NCI-H2196 (cell line): ENCODE results near the gene ASXL3.

Experiments used
- DNase-seq: peaks from one replicate; lab custom pipeline; 2025; ENCODE audit not compliant: unreplicated experiment; lab: John Stamatoyannopoulos, UW

The ASXL3 gene

DNA sequence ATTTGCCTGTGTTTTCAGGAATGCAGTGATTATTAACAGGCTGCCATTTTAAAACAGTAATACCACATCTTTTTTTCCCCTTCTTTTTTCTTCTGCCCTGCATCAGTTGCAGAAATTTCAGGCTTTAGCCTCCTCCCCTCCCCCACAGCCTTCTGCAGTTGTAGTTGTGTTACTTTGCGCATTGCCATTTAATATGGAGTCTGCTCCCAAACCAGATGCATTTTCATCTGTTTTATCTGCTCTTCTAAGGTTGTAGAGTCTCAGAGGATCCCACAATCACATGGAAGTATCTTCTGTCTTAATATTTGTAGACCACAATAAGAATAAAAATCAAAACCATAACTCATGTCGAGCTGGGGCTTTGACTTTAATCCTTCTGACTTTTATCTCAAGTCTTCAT, 3.8 kb downstream of the ASXL3 start:
- peak; percentile 54 for DNase-seq

- no peak for DNase-seq
Observed at GRCh38 chr18:33583901-33584300, 5.9 kb downstream of the ASXL3 start.

GRCh38 chr18:33584548-33585430, 6.8 kb downstream of the ASXL3 start:
- peak; percentile 72 for DNase-seq

GRCh38 chr18:33585431-33585775, 7.4 kb downstream of the ASXL3 start:
- peak; percentile 69 for DNase-seq

DNA sequence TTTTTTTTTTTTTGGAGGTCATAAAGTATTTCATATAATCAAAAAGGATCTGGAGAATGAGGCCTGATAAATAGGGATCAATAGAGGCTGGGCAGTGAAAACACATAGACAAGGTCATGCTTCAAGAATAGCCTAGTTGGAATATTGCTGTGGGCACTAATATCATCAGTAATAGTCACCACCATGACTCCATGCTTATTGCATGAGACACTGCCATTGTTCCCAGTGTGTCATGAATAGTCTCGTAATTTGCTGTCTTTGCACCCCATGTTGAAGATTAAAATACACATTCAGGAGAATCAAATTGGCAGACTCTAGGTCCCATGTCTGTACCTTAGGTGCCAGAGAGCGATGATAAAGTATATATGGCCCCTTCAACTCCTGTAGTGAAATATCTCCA, 10.3 kb downstream of the ASXL3 start:
- DNase-seq = no peak

GRCh38 chr18:33593261-33593660, 15.2 kb downstream of the ASXL3 start:
- no peak for DNase-seq

- no peak for DNase-seq
Observed at GRCh38 chr18:33594799-33595198, 16.8 kb downstream of the ASXL3 start.

DNA sequence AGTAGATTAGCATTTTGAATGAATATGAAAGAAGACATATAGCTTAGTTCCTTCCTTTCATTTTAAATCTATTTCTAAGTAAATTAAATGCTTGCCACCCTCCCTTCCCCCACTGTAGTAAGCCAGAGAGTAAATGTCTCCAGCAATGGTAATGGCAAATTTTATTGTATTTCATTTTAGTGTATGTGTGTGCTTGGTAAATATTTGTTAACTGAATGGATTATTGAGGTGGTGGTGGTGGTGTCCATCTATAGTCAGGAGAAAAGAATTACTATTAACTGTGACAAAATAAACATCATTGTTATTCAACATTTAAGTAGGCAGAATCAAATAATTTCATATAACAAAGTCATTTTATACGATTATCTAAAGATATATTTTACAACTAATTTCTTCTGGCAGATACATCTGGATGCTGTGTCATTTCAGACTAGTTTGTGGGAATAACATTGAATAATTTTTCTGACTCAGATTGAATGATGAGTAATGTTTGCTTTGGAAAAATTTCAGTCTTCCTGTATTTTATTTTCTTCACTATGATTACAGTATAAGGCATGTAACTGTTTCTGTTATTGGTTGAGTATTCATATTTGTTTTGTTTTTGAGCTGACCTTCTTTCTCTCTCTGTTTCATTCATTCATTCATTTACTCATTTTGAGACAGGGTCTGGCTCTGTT, 18.3 kb downstream of the ASXL3 start:
- DNase-seq = no peak

DNA sequence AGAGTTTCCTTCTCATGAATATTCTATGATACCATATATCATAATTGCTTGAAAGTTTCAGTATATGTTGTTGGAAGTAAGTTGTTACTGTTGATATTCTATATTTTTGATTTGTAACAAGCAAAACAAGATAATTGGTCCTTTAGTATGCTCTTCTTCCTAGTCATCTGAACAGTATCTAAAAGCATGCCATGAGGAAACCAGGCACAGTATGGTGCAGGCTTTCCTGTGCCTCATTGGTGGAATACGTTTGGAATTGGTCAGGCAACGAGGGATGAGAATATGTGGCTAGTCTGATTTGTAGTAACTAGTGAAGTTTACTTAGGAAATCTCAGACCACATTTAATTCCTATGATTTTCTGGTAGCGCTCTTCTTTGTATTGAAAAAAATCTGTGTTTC, 22.8 kb downstream of the ASXL3 start:
- no peak for DNase-seq

DNA sequence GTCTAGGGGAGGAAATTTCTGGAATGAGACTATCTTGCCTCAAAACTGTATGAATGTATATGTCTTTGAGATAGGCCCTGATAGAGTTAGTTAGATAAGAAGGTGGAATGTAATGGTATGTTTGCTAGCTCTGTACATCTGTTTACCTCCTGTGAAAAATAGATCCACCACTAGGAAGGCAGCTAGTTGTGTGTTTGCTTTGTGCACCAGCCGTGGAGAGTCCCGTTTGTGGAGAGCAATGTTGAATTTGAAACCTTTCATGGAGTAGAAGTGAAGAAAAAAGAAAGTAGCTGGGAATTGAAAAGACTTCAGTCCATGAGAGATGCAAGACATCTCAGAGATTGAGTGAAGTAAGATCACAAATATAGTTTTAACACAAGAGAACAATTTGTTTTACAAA, 25.4 kb downstream of the ASXL3 start:
- DNase-seq = no peak

DNA sequence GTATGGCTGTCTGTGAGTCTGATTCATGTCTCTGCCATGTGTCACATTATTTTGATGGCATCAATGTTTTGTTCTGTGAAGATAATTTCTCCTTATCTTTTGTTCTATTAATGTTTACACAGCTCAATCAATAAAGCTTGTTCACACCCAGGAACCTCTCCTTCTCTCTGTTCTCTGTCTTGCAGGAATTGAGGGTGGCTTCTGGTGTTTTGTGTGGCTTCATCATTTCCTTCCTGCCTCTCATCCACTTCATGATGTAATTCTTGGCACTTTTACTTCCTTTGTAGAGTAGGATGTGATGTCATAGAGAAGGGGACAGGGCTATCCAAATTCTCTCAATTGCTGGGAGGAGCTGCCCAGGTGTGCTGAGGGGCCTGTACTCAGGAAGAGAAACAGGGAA, 27.2 kb downstream of the ASXL3 start:
- no peak for DNase-seq

DNA sequence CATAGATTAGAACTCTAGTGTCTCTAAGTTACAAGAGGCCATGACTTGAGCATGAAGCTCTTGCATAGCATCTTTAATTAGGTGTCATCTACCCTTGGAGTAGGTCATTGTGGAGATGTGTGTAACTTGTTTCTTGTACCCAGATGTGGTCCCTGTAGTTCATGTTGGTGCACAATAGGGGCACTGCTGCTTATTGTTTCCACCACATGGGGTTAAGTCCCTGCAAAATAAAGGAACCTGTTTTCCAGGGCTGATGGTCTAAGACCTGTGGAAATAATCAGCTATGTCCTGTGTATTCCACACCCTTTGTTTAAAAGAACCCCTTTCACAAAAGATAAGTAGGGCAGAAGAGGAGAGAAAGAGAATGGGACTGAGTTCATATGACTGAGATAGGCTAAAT, 28.6 kb downstream of the ASXL3 start:
- DNase-seq = no peak

DNA sequence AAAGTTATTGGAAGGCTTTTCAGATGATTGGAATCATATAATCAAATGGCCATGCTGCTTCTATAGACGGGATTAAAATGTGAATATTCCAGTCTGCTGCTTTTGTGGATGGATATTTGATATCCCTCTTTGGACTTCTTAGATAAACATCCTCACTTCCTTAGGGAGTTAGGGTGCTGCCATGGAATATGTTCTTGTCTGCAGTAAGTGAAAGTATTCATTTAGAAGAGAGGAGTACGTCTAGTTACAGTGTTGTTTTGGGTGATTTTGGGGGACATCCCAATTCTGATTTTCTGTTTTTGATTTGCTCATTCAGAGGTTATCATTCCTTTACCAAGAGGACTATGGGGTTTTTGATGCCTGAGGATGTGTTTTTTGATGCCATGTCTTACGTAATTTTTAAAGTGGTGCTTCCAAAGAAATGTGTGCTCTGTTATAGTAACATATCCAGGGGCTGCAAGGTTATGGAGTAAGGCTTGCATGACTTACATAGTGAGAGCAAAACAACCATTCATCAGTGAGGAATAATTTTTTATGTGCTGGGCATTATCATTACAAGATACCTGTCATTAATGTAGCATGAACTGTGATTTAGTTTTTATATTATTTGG, 33.6 kb downstream of the ASXL3 start:
- no peak for DNase-seq

- no peak for DNase-seq
Observed at GRCh38 chr18:33612632-33613031, 34.6 kb downstream of the ASXL3 start.

GRCh38 chr18:33616556-33616955, 38.5 kb downstream of the ASXL3 start:
- DNase-seq = no peak

- no peak for DNase-seq
Observed at GRCh38 chr18:33627114-33627513, 49.1 kb downstream of the ASXL3 start.

GRCh38 chr18:33630476-33630875, 52.5 kb downstream of the ASXL3 start:
- DNase-seq = no peak

GRCh38 chr18:33641141-33641540, 63.1 kb downstream of the ASXL3 start:
- no peak for DNase-seq

GRCh38 chr18:33644494-33644893, 66.5 kb downstream of the ASXL3 start:
- no peak for DNase-seq

DNA sequence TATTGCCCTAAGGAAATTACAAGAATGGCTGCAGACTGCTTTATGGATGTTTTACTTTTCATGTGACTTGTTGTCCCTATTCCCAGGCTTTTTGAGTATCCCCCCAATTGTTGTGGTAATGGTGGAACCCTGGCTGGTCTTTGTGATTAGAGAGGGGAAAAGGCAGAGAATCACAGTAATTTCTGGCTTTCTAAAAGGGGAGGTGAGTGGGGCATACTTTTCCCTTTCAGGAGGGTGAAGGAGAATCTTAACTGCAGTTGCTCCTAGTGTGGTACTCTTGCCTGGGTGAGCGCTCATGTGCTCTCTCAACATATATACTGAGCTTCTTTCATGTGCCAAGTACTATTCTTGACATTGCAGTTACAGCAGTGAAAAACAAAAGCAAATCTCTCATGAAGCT, 69.3 kb downstream of the ASXL3 start:
- DNase-seq = no peak

GRCh38 chr18:33652635-33653034, 74.6 kb downstream of the ASXL3 start:
- DNase-seq = no peak

DNA sequence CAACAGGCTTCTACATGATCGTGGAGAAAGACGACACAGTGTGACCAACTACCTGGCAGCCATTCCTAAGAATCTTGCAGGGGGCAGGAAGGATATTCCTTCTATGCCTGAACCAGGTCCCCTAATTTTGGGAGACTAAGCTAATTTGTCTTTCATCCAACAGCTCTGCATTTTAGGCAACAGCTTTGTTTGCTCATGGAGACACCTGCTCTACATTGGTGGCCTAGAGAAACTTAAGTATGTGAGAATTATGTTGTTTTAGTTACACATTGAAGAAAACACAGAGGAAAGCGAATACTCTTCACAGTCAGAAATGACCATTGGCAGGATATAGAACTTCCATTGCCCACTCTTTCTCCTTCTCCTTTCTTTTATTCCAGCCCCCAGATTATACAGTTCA, 75.2 kb downstream of the ASXL3 start:
- DNase-seq = peak; percentile 9
